ENCODE data around the gene C19orf33.
A peak's percentile ranks its signal among the peaks of the same experiment; 100 is the strongest.

Gene C19orf33

GRCh38 chr19:38267761-38268483, 36.1 kb upstream of the C19orf33 start:
- peaks cover 16% of the 10 kb centered on the region for H3K4me1 ChIP-seq (ENCODE audit: insufficient read depth, low read length)
- H3K9me3 ChIP-seq (ENCODE audit: low read length) = no peaks in the 10 kb centered on the region
- H3K4me3 ChIP-seq (ENCODE audit: low read depth in 1 of 2, low read length in 2 of 2) = no peak overlapping the region
- no peaks in the 10 kb centered on the region for H3K36me3 ChIP-seq (ENCODE audit: insufficient read depth, low read length)
- H3K27ac ChIP-seq (ENCODE audit: low read depth, low read length) = peak overlapping the region; percentile 54
- no peak overlapping the region for H3K9ac ChIP-seq (ENCODE audit: low read length)
- H3K27me3 ChIP-seq (ENCODE audit: control insufficient read depth in 1 of 2, insufficient read depth in 2 of 2, low read length in 2 of 2) = peaks cover 0 to 11% of the 10 kb centered on the region in 2 donors

- Histone ChIP-seq H3K9me3 (ENCODE audit: low read length) (no peaks in the 10 kb centered on the region), H3K4me1 (ENCODE audit: insufficient read depth, low read length) (peaks cover 20% of the 10 kb centered on the region), H3K4me3 (ENCODE audit: low read depth in 1 of 2, low read length in 2 of 2) (no peak overlapping the region), H3K27ac (ENCODE audit: low read depth, low read length) (peak overlapping the region; percentile 54), H3K36me3 (ENCODE audit: insufficient read depth, low read length) (no peaks in the 10 kb centered on the region), H3K9ac (ENCODE audit: low read length) (no peak overlapping the region), H3K27me3 (ENCODE audit: control insufficient read depth in 1 of 2, insufficient read depth in 2 of 2, low read length in 2 of 2) (peaks cover 0 to 11% of the 10 kb centered on the region in 2 donors)
Observed at GRCh38 chr19:38268539-38268938, 35.5 kb upstream of the C19orf33 start.

GRCh38 chr19:38270587-38271167, 33.4 kb upstream of the C19orf33 start:
- Histone ChIP-seq H3K27ac (ENCODE audit: low read depth, low read length) (no peak overlapping the region), H3K27me3 (ENCODE audit: control insufficient read depth in 1 of 2, insufficient read depth in 2 of 2, low read length in 2 of 2) (no peaks in the 10 kb centered on the region), H3K9ac (ENCODE audit: low read length) (no peak overlapping the region), H3K4me1 (ENCODE audit: insufficient read depth, low read length) (peaks cover 29% of the 10 kb centered on the region), H3K9me3 (ENCODE audit: low read length) (no peaks in the 10 kb centered on the region), H3K36me3 (ENCODE audit: insufficient read depth, low read length) (no peaks in the 10 kb centered on the region), H3K4me3 (ENCODE audit: low read depth in 1 of 2, low read length in 2 of 2) (no peak overlapping the region)

GRCh38 chr19:38273499-38273898, 30.6 kb upstream of the C19orf33 start:
- no peaks in the 10 kb centered on the region for H3K36me3 ChIP-seq (ENCODE audit: insufficient read depth, low read length)
- no peak overlapping the region for H3K9ac ChIP-seq (ENCODE audit: low read length)
- no peaks in the 10 kb centered on the region for H3K9me3 ChIP-seq (ENCODE audit: low read length)
- peak overlapping the region; percentile 10 for H3K27ac ChIP-seq (ENCODE audit: low read depth, low read length)
- H3K4me3 ChIP-seq (ENCODE audit: low read depth in 1 of 2, low read length in 2 of 2) = no peak overlapping the region
- H3K27me3 ChIP-seq (ENCODE audit: control insufficient read depth in 1 of 2, insufficient read depth in 2 of 2, low read length in 2 of 2) = no peaks in the 10 kb centered on the region
- peaks cover 34% of the 10 kb centered on the region for H3K4me1 ChIP-seq (ENCODE audit: insufficient read depth, low read length)

GRCh38 chr19:38274739-38275138, 29.3 kb upstream of the C19orf33 start:
- Histone ChIP-seq H3K4me1 (ENCODE audit: insufficient read depth, low read length) (peaks cover 38% of the 10 kb centered on the region), H3K27me3 (ENCODE audit: control insufficient read depth in 1 of 2, insufficient read depth in 2 of 2, low read length in 2 of 2) (no peaks in the 10 kb centered on the region), H3K4me3 (ENCODE audit: low read depth in 1 of 2, low read length in 2 of 2) (no peak overlapping the region), H3K9ac (ENCODE audit: low read length) (no peak overlapping the region), H3K36me3 (ENCODE audit: insufficient read depth, low read length) (no peaks in the 10 kb centered on the region), H3K27ac (ENCODE audit: low read depth, low read length) (peak overlapping the region; percentile 8), H3K9me3 (ENCODE audit: low read length) (no peaks in the 10 kb centered on the region)

- Histone ChIP-seq H3K9me3 (ENCODE audit: low read length) (no peaks in the 10 kb centered on the region), H3K36me3 (ENCODE audit: insufficient read depth, low read length) (no peaks in the 10 kb centered on the region), H3K4me3 (ENCODE audit: low read depth in 1 of 2, low read length in 2 of 2) (no peak overlapping the region), H3K4me1 (ENCODE audit: insufficient read depth, low read length) (peaks cover 38% of the 10 kb centered on the region), H3K27me3 (ENCODE audit: control insufficient read depth in 1 of 2, insufficient read depth in 2 of 2, low read length in 2 of 2) (no peaks in the 10 kb centered on the region), H3K27ac (ENCODE audit: low read depth, low read length) (no peak overlapping the region), H3K9ac (ENCODE audit: low read length) (no peak overlapping the region)
Observed at GRCh38 chr19:38276942-38277517, 27.0 kb upstream of the C19orf33 start.

GRCh38 chr19:38277549-38277948, 26.5 kb upstream of the C19orf33 start:
- H3K4me3 ChIP-seq (ENCODE audit: low read depth in 1 of 2, low read length in 2 of 2) = no peak overlapping the region
- no peak overlapping the region for H3K9ac ChIP-seq (ENCODE audit: low read length)
- H3K36me3 ChIP-seq (ENCODE audit: insufficient read depth, low read length) = no peaks in the 10 kb centered on the region
- no peaks in the 10 kb centered on the region for H3K9me3 ChIP-seq (ENCODE audit: low read length)
- H3K4me1 ChIP-seq (ENCODE audit: insufficient read depth, low read length) = peaks cover 38% of the 10 kb centered on the region
- H3K27me3 ChIP-seq (ENCODE audit: control insufficient read depth in 1 of 2, insufficient read depth in 2 of 2, low read length in 2 of 2) = no peaks in the 10 kb centered on the region
- H3K27ac ChIP-seq (ENCODE audit: low read depth, low read length) = no peak overlapping the region

GRCh38 chr19:38277969-38278680, 25.9 kb upstream of the C19orf33 start:
- no peaks in the 10 kb centered on the region for H3K9me3 ChIP-seq (ENCODE audit: low read length)
- H3K27ac ChIP-seq (ENCODE audit: low read depth, low read length) = peak overlapping the region; percentile 1
- H3K36me3 ChIP-seq (ENCODE audit: insufficient read depth, low read length) = no peaks in the 10 kb centered on the region
- H3K4me1 ChIP-seq (ENCODE audit: insufficient read depth, low read length) = peaks cover 38% of the 10 kb centered on the region
- H3K27me3 ChIP-seq (ENCODE audit: control insufficient read depth in 1 of 2, insufficient read depth in 2 of 2, low read length in 2 of 2) = no peaks in the 10 kb centered on the region
- H3K4me3 ChIP-seq (ENCODE audit: low read depth in 1 of 2, low read length in 2 of 2) = no peak overlapping the region
- no peak overlapping the region for H3K9ac ChIP-seq (ENCODE audit: low read length)

GRCh38 chr19:38278751-38279150, 25.3 kb upstream of the C19orf33 start:
- Histone ChIP-seq H3K4me1 (ENCODE audit: insufficient read depth, low read length) (peaks cover 32% of the 10 kb centered on the region), H3K27ac (ENCODE audit: low read depth, low read length) (peak overlapping the region; percentile 1), H3K9me3 (ENCODE audit: low read length) (no peaks in the 10 kb centered on the region), H3K27me3 (ENCODE audit: control insufficient read depth in 1 of 2, insufficient read depth in 2 of 2, low read length in 2 of 2) (no peaks in the 10 kb centered on the region), H3K4me3 (ENCODE audit: low read depth in 1 of 2, low read length in 2 of 2) (no peak overlapping the region), H3K36me3 (ENCODE audit: insufficient read depth, low read length) (no peaks in the 10 kb centered on the region), H3K9ac (ENCODE audit: low read length) (no peak overlapping the region)

GRCh38 chr19:38280030-38280921, 23.8 kb upstream of the C19orf33 start:
- H3K27me3 ChIP-seq (ENCODE audit: control insufficient read depth in 1 of 2, insufficient read depth in 2 of 2, low read length in 2 of 2) = no peaks in the 10 kb centered on the region
- no peak overlapping the region for H3K9ac ChIP-seq (ENCODE audit: low read length)
- no peaks in the 10 kb centered on the region for H3K9me3 ChIP-seq (ENCODE audit: low read length)
- peaks cover 19% of the 10 kb centered on the region for H3K4me1 ChIP-seq (ENCODE audit: insufficient read depth, low read length)
- no peak overlapping the region for H3K4me3 ChIP-seq (ENCODE audit: low read depth in 1 of 2, low read length in 2 of 2)
- no peaks in the 10 kb centered on the region for H3K36me3 ChIP-seq (ENCODE audit: insufficient read depth, low read length)
- H3K27ac ChIP-seq (ENCODE audit: low read depth, low read length) = no peak overlapping the region
